ENCODE measurements around the gene PKD2L1. TPM values are rescaled to one million over a fixed set of nuclear protein-coding genes. Genes with fewer than 3 reads are reported as not detected.

PKD2L1 gene
- total and polyA plus RNA-seq, 9 of the 15 experiments (the other 6 are each of a cell fraction or from before 2014, with no cell fraction given): not detected

DNA sequence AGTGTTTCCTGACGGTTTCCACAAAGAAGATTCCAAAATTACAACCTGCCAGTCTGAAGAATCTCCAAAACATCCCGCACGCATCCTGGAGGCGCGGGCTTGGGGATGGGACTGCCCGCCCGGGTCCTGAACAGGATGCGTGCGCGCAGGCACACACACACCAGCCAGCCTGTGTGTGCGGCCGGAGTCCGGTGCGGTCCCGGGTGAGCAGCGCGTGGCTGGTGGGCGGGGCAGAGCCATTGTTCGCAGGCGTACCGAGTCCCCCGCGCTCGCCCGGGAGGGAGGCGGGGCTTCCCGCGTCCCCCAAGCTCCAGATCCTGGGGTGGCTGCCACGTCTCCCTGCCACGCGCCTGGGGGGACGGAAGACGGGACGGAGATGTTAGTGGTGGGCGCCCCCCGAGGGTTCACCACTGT, 16.3 kb upstream of the PKD2L1 start (continued):
- TF ChIP-seq, protein P1, sequence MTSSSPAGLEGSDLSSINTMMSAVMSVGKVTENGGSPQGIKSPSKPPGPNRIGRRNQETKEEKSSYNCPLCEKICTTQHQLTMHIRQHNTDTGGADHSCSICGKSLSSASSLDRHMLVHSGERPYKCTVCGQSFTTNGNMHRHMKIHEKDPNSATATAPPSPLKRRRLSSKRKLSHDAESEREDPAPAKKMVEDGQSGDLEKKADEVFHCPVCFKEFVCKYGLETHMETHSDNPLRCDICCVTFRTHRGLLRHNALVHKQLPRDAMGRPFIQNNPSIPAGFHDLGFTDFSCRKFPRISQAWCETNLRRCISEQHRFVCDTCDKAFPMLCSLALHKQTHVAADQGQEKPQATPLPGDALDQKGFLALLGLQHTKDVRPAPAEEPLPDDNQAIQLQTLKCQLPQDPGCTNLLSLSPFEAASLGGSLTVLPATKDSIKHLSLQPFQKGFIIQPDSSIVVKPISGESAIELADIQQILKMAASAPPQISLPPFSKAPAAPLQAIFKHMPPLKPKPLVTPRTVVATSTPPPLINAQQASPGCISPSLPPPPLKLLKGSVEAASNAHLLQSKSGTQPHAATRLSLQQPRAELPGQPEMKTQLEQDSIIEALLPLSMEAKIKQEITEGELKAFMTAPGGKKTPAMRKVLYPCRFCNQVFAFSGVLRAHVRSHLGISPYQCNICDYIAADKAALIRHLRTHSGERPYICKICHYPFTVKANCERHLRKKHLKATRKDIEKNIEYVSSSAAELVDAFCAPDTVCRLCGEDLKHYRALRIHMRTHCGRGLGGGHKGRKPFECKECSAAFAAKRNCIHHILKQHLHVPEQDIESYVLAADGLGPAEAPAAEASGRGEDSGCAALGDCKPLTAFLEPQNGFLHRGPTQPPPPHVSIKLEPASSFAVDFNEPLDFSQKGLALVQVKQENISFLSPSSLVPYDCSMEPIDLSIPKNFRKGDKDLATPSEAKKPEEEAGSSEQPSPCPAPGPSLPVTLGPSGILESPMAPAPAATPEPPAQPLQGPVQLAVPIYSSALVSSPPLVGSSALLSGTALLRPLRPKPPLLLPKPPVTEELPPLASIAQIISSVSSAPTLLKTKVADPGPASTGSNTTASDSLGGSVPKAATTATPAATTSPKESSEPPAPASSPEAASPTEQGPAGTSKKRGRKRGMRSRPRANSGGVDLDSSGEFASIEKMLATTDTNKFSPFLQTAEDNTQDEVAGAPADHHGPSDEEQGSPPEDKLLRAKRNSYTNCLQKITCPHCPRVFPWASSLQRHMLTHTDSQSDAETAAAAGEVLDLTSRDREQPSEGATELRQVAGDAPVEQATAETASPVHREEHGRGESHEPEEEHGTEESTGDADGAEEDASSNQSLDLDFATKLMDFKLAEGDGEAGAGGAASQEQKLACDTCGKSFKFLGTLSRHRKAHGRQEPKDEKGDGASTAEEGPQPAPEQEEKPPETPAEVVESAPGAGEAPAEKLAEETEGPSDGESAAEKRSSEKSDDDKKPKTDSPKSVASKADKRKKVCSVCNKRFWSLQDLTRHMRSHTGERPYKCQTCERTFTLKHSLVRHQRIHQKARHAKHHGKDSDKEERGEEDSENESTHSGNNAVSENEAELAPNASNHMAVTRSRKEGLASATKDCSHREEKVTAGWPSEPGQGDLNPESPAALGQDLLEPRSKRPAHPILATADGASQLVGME (CRISPR knock-in tag; IDR thresholded peaks at IDR 0.05): no peak
- TF ChIP-seq SOX6 (IDR thresholded peaks at IDR 0.05) (peak; percentile 71), SUPT5H (IDR thresholded peaks at IDR 0.05) (no peak), KDM5B (IDR thresholded peaks at IDR 0.05; ENCODE audit: insufficient replicate concordance, low read depth, low read length) (peak; percentile 69), RBBP5 (IDR thresholded peaks at IDR 0.05; ENCODE audit: borderline replicate concordance, insufficient read depth, low read length, poor library complexity, severe bottlenecking) (no peak), SMC3 (conservative IDR thresholded peaks at IDR 0.05; ENCODE audit: insufficient read depth, low read depth, low read length) (no peak), EGR1 (conservative IDR thresholded peaks at IDR 0.05) (peak; percentile 53; the same call in 1 of the 2 replicates), TOE1 (IDR thresholded peaks at IDR 0.05; ENCODE audit: borderline replicate concordance) (0 out of 2 replicates have a peak, but pooled peaks have one; percentile 11), TOE1 (CRISPR knock-in tag; IDR thresholded peaks at IDR 0.05; ENCODE audit: borderline replicate concordance, low read depth) (no peak), HSF4 (CRISPR knock-in tag; IDR thresholded peaks at IDR 0.05; ENCODE audit: borderline replicate concordance) (no peak)
- TF ChIP-seq, protein P2, sequence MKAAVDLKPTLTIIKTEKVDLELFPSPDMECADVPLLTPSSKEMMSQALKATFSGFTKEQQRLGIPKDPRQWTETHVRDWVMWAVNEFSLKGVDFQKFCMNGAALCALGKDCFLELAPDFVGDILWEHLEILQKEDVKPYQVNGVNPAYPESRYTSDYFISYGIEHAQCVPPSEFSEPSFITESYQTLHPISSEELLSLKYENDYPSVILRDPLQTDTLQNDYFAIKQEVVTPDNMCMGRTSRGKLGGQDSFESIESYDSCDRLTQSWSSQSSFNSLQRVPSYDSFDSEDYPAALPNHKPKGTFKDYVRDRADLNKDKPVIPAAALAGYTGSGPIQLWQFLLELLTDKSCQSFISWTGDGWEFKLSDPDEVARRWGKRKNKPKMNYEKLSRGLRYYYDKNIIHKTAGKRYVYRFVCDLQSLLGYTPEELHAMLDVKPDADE (conservative IDR thresholded peaks at IDR 0.05; ENCODE audit: control insufficient read depth, low read depth, low read length): peak; percentile 45; the same call in 1 of the 2 replicates
- TF ChIP-seq, protein P3, sequence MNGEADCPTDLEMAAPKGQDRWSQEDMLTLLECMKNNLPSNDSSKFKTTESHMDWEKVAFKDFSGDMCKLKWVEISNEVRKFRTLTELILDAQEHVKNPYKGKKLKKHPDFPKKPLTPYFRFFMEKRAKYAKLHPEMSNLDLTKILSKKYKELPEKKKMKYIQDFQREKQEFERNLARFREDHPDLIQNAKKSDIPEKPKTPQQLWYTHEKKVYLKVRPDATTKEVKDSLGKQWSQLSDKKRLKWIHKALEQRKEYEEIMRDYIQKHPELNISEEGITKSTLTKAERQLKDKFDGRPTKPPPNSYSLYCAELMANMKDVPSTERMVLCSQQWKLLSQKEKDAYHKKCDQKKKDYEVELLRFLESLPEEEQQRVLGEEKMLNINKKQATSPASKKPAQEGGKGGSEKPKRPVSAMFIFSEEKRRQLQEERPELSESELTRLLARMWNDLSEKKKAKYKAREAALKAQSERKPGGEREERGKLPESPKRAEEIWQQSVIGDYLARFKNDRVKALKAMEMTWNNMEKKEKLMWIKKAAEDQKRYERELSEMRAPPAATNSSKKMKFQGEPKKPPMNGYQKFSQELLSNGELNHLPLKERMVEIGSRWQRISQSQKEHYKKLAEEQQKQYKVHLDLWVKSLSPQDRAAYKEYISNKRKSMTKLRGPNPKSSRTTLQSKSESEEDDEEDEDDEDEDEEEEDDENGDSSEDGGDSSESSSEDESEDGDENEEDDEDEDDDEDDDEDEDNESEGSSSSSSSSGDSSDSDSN (IDR thresholded peaks at IDR 0.05; ENCODE audit: borderline replicate concordance in 1 of 2, low read depth in 2 of 2, low read length in 2 of 2): peak; percentile 29 to 63; a peak in 1 of 4 replicates
- TF ChIP-seq, protein P4, sequence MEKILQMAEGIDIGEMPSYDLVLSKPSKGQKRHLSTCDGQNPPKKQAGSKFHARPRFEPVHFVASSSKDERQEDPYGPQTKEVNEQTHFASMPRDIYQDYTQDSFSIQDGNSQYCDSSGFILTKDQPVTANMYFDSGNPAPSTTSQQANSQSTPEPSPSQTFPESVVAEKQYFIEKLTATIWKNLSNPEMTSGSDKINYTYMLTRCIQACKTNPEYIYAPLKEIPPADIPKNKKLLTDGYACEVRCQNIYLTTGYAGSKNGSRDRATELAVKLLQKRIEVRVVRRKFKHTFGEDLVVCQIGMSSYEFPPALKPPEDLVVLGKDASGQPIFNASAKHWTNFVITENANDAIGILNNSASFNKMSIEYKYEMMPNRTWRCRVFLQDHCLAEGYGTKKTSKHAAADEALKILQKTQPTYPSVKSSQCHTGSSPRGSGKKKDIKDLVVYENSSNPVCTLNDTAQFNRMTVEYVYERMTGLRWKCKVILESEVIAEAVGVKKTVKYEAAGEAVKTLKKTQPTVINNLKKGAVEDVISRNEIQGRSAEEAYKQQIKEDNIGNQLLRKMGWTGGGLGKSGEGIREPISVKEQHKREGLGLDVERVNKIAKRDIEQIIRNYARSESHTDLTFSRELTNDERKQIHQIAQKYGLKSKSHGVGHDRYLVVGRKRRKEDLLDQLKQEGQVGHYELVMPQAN (IDR thresholded peaks at IDR 0.05; ENCODE audit: borderline replicate concordance): peak; percentile 91
- TF ChIP-seq, protein P5, sequence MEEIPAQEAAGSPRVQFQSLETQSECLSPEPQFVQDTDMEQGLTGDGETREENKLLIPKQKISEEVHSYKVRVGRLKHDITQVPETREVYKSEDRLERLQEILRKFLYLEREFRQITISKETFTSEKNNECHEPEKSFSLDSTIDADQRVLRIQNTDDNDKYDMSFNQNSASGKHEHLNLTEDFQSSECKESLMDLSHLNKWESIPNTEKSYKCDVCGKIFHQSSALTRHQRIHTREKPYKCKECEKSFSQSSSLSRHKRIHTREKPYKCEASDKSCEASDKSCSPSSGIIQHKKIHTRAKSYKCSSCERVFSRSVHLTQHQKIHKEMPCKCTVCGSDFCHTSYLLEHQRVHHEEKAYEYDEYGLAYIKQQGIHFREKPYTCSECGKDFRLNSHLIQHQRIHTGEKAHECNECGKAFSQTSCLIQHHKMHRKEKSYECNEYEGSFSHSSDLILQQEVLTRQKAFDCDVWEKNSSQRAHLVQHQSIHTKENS (CRISPR knock-in tag; IDR thresholded peaks at IDR 0.05): no peak
